Left ventricle myocardium superior (tissue), 1 donor: ENCODE results near the gene ZNF664. TPM values are rescaled to one million over a fixed set of nuclear protein-coding genes. Genes with fewer than 3 reads are reported as not detected.
"Not testable (repeated sequence)": the region's sequence is repeated elsewhere in the genome, so short reads cannot be mapped to it uniquely, and the experiment has no call there.

Experiments used
- ATAC-seq: fragments of 200-7000 bp; cut with Tn5 transposase; one replicate; pipeline ENCODE4 v1.9.1; 2020; ENCODE audit warnings: mild to moderate bottlenecking, moderate library complexity
- DNase-seq: peaks from one replicate; pipeline ENCODE4 v3.0.0-alpha.2; 2020
- intact Hi-C: fragments of 100-400 bp; cut with micrococcal nuclease; formaldehyde crosslinking; loops from one replicate; pipeline ENCODE4 v1.11.0; 2022
- total RNA-seq: library from RNA; stranded (reverse); fragmentation: NEBNext Ultra II Directional; extraction: Animal tissue kit (Norgen Biotek cat#: 25700); gene quantifications from one replicate; pipeline ENCODE4 v1.2.1, GENCODE V29; 2021
- donor health status: DM: no; HTN: yes; CAD: no; lungs with severe emphysema.

Gene ZNF664
- total RNA-seq, 1 donor from 2014 or later = 85.2 TPM

GRCh38 chr12:123939716-123940626 is 33.0 kb upstream of the ZNF664 start:
- intact Hi-C loops = no loop called here
- no peak for DNase-seq

GRCh38 chr12:123940627-123940966 is 32.4 kb upstream of the ZNF664 start:
- ATAC-seq (no peak), DNase-seq (no peak)
- intact Hi-C loops = no loop called here

More at GRCh38 chr12:123939716-123940626, 33.0 kb upstream of the ZNF664 start:
- ATAC-seq = no peak

GRCh38 chr12:123941000-123941399 is 32.0 kb upstream of the ZNF664 start:
- no peak for DNase-seq
- ATAC-seq = no peak
- intact Hi-C loops = no loop called here

DNA sequence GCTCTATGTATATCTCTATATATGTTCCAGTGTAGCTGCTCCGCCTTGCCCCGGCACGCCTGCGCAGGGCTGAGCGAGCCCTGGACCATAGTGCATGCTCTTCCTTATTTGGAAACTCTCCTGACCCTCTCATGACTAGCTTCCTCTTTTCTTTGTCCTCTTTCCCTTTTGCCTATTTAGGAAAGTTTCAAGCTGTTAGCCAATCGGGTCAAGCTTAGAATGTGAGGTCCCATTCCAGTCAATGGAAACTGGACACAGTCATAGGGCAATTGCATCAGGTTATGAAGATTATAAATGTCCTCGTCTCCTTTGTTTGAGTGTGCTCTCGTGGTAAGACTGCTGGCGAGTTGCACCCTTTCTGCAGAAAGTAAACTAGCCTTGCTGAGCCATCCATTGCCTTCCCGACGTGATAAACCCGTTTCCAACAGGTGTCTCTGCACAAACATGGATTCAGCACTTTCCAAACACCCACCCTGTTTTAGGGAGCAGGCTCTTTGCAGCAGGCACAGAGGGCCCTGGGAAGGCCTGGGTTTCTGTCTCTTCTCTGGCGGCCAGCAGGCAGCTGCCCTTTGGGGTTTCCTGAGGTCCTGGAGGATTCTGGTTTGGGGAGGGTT is 31.3 kb upstream of the ZNF664 start:
- no peak for ATAC-seq
- no peak for DNase-seq
- intact Hi-C loops = no loop called here

- DNase-seq (no peak), ATAC-seq (no peak)
- intact Hi-C loops = no loop called here
Measured at GRCh38 chr12:123942238-123942653, 30.8 kb upstream of the ZNF664 start.

GRCh38 chr12:123942911-123943648 is 29.9 kb upstream of the ZNF664 start:
- intact Hi-C loops = no loop called here
- no peak for ATAC-seq
- DNase-seq = no peak

DNA sequence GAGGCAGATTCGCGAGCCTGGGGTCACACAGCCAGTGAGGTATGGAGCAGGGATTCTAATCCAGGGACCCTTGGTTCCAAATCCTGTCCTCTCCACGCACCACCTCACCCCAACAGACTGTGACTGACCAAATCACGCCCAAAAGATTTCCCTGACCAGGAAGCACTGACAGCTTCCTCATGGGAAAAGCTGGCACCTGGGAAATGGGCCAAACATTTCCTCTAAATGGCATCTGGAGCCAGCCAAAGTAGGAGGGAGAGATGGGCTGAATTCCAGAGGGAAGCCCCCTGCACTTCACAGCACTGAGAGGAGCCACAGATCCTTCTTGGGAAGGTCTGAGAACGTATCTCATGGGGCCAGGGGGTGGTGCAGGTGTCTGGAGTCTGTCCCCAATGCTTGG is 29.2 kb upstream of the ZNF664 start:
- intact Hi-C loops = no loop called here
- no peak for DNase-seq
- ATAC-seq = no peak

- DNase-seq (no peak), ATAC-seq (no peak)
- intact Hi-C loops = no loop called here
Measured at GRCh38 chr12:123944696-123945095, 28.3 kb upstream of the ZNF664 start.

DNA sequence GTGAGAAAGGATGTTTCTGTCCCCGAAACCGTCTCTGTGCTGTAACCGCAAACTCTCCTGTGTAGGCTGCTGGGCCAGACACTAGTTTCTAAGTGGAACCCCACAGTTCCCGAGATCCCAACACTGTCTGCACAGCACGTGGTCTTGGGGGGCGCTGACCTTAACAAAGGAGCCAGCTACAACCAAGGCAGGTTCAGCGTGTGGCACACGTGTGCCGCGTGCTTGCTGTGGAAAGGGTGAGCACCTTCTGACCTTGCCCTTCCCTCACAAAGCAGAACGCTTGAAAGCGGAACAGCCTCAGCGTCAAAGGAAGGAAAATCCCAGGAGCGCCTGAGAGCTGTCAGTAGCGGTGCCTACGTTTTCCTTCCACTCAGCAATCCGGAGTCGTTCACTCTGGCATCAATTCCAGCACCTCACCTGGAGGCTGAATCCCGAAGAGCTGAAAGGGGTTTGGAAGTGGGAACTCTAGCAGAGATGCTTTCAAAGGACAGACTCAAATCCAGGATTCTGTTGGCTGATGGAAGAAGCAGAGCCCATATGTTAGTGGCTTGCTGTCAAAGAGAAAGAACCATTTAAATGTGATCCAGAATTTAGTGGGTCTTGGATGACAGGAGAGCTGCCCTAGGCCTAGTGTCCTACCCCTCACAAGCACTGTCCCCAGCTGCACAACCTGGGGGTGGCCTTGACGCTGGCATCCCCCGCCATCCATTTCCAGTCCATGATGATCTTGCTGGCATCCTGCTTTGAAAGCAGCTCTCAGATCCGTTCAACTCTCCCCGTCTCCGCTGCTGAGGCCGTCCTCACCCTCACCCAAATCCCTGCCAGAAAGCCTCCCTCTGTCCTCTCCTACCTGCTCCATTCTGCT is 27.5 kb upstream of the ZNF664 start:
- intact Hi-C loops = no loop called here
- no peak for ATAC-seq
- DNase-seq = no peak

DNA sequence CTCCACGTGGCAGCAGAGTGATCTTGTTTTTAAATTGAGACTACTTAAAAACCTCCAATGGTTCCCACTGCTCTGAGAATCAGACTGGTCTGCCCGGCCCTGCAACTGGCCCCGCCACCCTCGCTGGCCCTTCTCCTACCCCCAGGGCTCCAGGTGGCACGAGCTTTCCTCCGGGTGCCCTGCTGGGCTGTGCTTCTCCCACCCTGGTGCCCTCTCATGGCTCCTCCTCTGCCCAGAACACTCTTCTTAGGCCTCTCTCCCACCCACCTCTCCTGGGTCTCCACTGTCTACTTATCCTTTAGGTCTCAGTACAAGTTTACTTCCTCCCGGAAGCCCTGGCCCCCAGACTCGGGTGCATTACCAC is 26.9 kb upstream of the ZNF664 start:
- intact Hi-C loops = no loop called here
- no peak for DNase-seq
- peak; percentile 17 for ATAC-seq

- intact Hi-C loops = not testable (repeated sequence)
- peak; percentile 62 for DNase-seq
- peak; percentile 85 for ATAC-seq
Measured at GRCh38 chr12:123946516-123947505, 26.2 kb upstream of the ZNF664 start.

- ATAC-seq, DNase-seq, intact Hi-C loops: not testable (repeated sequence)
Measured at GRCh38 chr12:123947531-123947930, 25.5 kb upstream of the ZNF664 start.

GRCh38 chr12:123948401-123948795 is 24.6 kb upstream of the ZNF664 start:
- DNase-seq (no peak), ATAC-seq (no peak)
- intact Hi-C loops = no loop called here

DNA sequence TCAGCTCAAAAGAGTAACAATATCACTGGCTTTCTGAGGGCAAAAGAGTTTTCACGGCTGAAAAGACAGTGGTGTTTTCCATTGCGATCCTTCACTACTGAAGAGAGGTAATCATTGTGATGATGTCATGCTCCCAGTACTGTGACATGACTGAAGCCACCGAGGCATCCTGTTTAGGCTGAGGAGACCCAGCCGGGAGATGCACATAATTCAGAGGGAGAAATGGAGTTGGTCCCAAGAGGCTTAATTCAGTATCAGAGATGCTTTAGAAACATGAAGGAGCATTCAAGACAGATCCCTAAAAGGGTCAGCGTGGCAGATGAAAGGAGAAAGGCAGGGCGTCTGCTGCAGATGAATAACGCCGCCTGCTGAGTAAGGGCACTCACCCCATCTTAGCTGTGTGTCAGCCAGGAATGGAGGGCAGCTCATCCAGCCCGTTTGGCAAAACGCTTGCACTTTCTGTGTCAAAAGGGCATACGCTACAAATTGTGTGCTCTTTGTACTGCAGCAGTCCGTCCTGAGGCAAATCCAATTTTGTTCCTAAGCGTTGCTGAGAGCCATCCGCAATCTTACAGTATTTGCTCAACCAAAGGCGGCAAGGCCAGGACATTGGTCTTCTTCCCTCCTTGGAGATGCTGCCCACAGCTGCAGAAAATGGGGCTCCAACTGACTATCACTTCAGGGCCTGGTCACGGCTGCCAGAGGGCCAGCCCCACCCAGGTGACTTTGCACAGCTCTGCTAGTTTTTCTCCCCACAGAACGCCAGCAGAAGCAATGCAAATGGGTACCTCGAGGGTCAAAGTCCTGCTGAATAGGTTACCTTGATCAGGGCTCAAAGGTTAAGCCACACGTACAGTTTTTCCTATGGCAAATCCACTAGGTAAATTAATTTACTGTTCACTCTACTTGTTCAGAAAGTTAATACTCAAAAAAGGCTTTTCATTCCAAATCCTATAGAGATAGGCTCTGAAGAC is 23.9 kb upstream of the ZNF664 start:
- intact Hi-C loops = no loop called here
- DNase-seq (no peak), ATAC-seq (no peak)

DNA sequence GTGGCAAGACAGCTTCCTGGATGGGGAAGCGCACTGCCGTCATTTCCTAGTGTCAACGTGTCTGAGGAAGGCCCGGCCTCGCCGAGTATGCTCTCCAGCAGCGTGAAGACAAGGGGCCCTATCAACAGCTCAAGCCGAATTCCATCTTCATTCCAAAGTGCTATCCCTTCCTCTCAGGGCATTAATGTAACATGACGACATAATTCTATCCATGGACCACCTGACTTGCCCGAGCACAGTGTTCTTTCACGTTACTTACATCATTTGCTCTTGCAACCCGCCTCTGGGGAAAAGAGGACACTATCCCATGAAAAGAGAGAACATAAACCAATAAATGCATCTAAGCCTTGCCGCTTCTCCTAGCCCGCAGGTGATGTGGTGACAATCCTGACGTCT is 23.2 kb upstream of the ZNF664 start:
- no peak for DNase-seq
- ATAC-seq = no peak
- intact Hi-C loops = no loop called here

DNA sequence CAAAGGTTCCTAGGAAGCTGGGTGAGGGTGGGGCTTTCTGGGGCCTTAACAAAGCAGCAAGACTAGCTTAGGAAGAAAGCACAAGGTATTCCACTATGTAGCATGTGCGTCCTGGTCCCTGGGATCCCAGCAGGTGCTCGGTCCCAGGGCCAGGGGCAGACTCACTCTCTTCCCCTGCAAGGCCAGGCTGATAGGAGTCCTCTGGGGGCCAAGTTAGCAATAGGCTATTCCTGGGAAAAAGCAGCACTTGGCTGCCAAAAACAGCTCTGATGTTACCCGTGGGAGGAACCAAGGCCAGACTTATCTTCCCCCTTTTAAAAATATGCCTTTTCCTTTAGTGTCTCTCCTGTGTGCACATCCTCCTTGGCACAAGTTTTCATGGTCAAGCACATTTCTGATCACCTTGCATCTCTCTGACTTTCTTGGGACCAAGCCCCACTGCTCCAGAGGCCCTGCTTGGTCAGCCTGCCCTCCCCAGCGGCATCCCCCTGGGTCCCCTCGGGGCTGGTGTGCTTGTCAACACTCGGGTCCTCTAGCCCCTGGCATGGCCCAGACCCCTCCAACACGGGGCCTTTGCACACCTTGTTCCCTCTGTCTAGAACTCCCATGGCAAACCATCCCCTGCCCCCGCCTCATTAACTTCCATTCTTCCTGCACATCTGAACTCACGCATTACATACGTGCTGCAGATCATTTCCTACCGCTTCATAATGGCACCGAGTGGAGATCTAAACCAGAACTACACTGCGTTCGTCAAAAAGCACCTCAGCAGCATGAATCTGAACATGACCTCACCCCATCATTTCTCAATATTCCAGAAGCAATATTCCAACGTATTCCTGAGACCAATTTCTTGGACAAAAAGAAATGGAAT is 22.3 kb upstream of the ZNF664 start:
- ATAC-seq = peak; percentile 19
- intact Hi-C loops = no loop called here
- DNase-seq = no peak
